ENCODE results near the gene DBN1. TPM values are rescaled to one million over a fixed set of nuclear protein-coding genes. Genes with fewer than 3 reads are reported as not detected.

DBN1 gene
- total and polyA plus RNA-seq, 2 donors (not counting 3 experiments of a cell fraction or from before 2014, with no cell fraction given): 198 to 336 TPM

DNA sequence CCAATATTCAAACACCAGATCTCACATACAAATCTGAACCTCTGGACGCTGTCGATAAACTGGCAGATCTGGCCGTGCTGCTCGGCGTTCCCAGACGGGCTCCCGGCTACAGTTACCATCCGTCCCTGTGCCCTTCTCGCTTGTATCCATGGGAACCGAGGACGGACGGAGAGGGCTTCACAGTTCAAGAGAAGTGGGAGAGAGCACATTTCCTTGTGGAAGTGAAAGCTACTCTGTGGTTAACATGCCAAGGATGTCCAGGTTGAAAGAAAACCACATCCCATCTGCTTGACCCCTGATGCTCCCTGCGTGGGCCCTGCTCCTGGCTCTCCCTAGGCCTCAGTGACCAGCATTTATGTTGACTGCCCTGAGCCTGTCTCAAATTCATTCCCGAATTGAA is 6.3 kb upstream of the DBN1 start:
- no peak overlapping the region for H2AFZ ChIP-seq (ENCODE audit: low read depth, low read length)
- no peak overlapping the region for H3K27ac ChIP-seq (ENCODE audit: insufficient read depth, low read depth, low read length)
- H3K9ac ChIP-seq (replicated peaks; ENCODE audit: extremely low read depth, insufficient read depth, low read length): no peak overlapping the region
- H3K4me1 ChIP-seq (ENCODE audit: control insufficient read depth, extremely low read depth, insufficient read depth, low read length): no peaks in the 10 kb centered on the region
- FAIRE-seq: no peak
- no peak for DNase-seq (ENCODE audit: low read depth, low spot score)
- H3K4me2 ChIP-seq (ENCODE audit: insufficient read depth, low read length): no peak overlapping the region
- no peaks in the 10 kb centered on the region for H3K9me3 ChIP-seq (replicated peaks; ENCODE audit: control insufficient read depth, insufficient read depth, low read length)
- TF ChIP-seq JUN (IDR thresholded peaks at IDR 0.05; ENCODE audit: borderline replicate concordance, insufficient read depth, insufficient read length, low read depth) (no peak), EZH2 (IDR thresholded peaks at IDR 0.05; ENCODE audit: borderline replicate concordance, low read depth, low read length, severe bottlenecking) (no peak), GATA2 (IDR thresholded peaks at IDR 0.05; ENCODE audit: insufficient read depth, insufficient read length, low read depth, low read length) (no peak), POLR2A (IDR thresholded peaks at IDR 0.05; ENCODE audit: low read depth, low read length) (no peak), POLR2AphosphoS5 (IDR thresholded peaks at IDR 0.05; ENCODE audit: insufficient read depth, low read depth, low read length) (no peak), FOS (IDR thresholded peaks at IDR 0.05; ENCODE audit: borderline replicate concordance, insufficient read depth, low read length) (no peak), MYC (IDR thresholded peaks at IDR 0.05; ENCODE audit: low read depth, low read length) (no peak)
- TF ChIP-seq, protein P1, sequence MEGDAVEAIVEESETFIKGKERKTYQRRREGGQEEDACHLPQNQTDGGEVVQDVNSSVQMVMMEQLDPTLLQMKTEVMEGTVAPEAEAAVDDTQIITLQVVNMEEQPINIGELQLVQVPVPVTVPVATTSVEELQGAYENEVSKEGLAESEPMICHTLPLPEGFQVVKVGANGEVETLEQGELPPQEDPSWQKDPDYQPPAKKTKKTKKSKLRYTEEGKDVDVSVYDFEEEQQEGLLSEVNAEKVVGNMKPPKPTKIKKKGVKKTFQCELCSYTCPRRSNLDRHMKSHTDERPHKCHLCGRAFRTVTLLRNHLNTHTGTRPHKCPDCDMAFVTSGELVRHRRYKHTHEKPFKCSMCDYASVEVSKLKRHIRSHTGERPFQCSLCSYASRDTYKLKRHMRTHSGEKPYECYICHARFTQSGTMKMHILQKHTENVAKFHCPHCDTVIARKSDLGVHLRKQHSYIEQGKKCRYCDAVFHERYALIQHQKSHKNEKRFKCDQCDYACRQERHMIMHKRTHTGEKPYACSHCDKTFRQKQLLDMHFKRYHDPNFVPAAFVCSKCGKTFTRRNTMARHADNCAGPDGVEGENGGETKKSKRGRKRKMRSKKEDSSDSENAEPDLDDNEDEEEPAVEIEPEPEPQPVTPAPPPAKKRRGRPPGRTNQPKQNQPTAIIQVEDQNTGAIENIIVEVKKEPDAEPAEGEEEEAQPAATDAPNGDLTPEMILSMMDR (IDR thresholded peaks at IDR 0.05; ENCODE audit: extremely low read depth in 1 of 2, insufficient read depth in 1 of 2, low read depth in 1 of 2, low read length in 2 of 2): no peak
- TF ChIP-seq, protein P2, sequence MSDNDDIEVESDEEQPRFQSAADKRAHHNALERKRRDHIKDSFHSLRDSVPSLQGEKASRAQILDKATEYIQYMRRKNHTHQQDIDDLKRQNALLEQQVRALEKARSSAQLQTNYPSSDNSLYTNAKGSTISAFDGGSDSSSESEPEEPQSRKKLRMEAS (IDR thresholded peaks at IDR 0.05; ENCODE audit: insufficient read depth, insufficient read length): no peak
- no peaks in the 10 kb centered on the region for H4K20me1 ChIP-seq (replicated peaks; ENCODE audit: control insufficient read depth, extremely low read depth, insufficient read depth, low read length)
- POLR2A ChIA-PET: interaction anchor here (0.7 to 1.7 kb wide), 4 partner anchors 15 to 21 kb away, joined by 4 to 9 read pairs (median 5); partner anchors contain the start of gene PDLIM7
- H3K36me3 ChIP-seq (ENCODE audit: control insufficient read depth in 2 of 2, extremely low read depth in 1 of 2, insufficient read depth in 2 of 2, low read length in 2 of 2): peaks cover 0 to 21% of the 10 kb centered on the region in 2 experiments
- H3K27me3 ChIP-seq (ENCODE audit: control insufficient read depth in 2 of 2, insufficient read depth in 2 of 2, low read length in 2 of 2): no peaks in the 10 kb centered on the region
- no peaks in the 10 kb centered on the region for H3K79me2 ChIP-seq (ENCODE audit: control insufficient read depth, insufficient read depth, low read length)
- H3K4me3 ChIP-seq (replicated peaks in 1 of 3; ENCODE audit: insufficient read depth in 1 of 3, low read depth in 1 of 3, low read length in 3 of 3): no peak overlapping the region
- CTCF ChIA-PET: interaction anchor here (1.0 to 1.7 kb wide), 5 partner anchors 11 to 25 kb away, joined by 3 to 6 read pairs (median 3); no protein-coding TSS in a partner anchor
- intact Hi-C loops (cut with micrococcal nuclease): loop anchor here (10.0 kb wide), 1 partner anchor 1035 kb away; the partner anchor contains the start of gene FAF2
- dilution Hi-C loops (cut with MboI; ENCODE audit: extremely low pct_ligation_motif_present, low sequenced_read_pairs): no loop called here
- no TSS peak for BruUV-seq (replicated peaks)
- no peaks in the 10 kb centered on the region for H3K9me1 ChIP-seq (replicated peaks; ENCODE audit: control insufficient read depth, extremely low read depth, insufficient read depth, low read length)
